ENCODE measurements around the gene TBC1D4.

The TBC1D4 gene

GRCh38 chr13:75467040-75467728 is 14.8 kb downstream of the TBC1D4 start:
- H3K4me3 ChIP-seq (replicated peaks; ENCODE audit: low read depth, low read length), result no peak overlapping the region
- no peak for TF ChIP-seq CTCF (IDR thresholded peaks at IDR 0.05; ENCODE audit: low read length, missing control alignments)
- DNase-seq (ENCODE audit: low read depth), result no peak

GRCh38 chr13:75465236-75465635 is 16.7 kb downstream of the TBC1D4 start:
- DNase-seq (ENCODE audit: low read depth), result no peak
- no peak for TF ChIP-seq CTCF (IDR thresholded peaks at IDR 0.05; ENCODE audit: low read length, missing control alignments)
- no peak overlapping the region for H3K4me3 ChIP-seq (replicated peaks; ENCODE audit: low read depth, low read length)

GRCh38 chr13:75461314-75461713 is 20.7 kb downstream of the TBC1D4 start:
- TF ChIP-seq CTCF (IDR thresholded peaks at IDR 0.05; ENCODE audit: low read length, missing control alignments), result no peak
- no peak for DNase-seq (ENCODE audit: low read depth)
- H3K4me3 ChIP-seq (replicated peaks; ENCODE audit: low read depth, low read length), result no peak overlapping the region

- H3K4me3 ChIP-seq (replicated peaks; ENCODE audit: low read depth, low read length), result no peak overlapping the region
- DNase-seq (ENCODE audit: low read depth), result no peak
- TF ChIP-seq CTCF (IDR thresholded peaks at IDR 0.05; ENCODE audit: low read length, missing control alignments), result no peak
Observed at GRCh38 chr13:75460644-75461043, 21.3 kb downstream of the TBC1D4 start.

GRCh38 chr13:75458696-75459422 is 23.1 kb downstream of the TBC1D4 start:
- no peak for DNase-seq (ENCODE audit: low read depth)
- H3K4me3 ChIP-seq (replicated peaks; ENCODE audit: low read depth, low read length), result no peak overlapping the region
- no peak for TF ChIP-seq CTCF (IDR thresholded peaks at IDR 0.05; ENCODE audit: low read length, missing control alignments)

GRCh38 chr13:75455962-75456361 is 26.0 kb downstream of the TBC1D4 start:
- no peak for DNase-seq (ENCODE audit: low read depth)
- no peak for TF ChIP-seq CTCF (IDR thresholded peaks at IDR 0.05; ENCODE audit: low read length, missing control alignments)
- H3K4me3 ChIP-seq (replicated peaks; ENCODE audit: low read depth, low read length), result no peak overlapping the region
